Fibroblast of lung (primary cell): Measurements from ENCODE around the gene PKNOX2. TPM values are rescaled to one million over a fixed set of nuclear protein-coding genes. Genes with fewer than 3 reads are reported as not detected.

Source experiments
- DNase-seq, 2 donors: peaks; one replicate each; pipeline versions ENCODE4 v3.0.0 to v3.0.0-alpha.2; 2010; ENCODE audit warnings: low read depth in 2 of 2
- H2AFZ ChIP-seq: 2 replicates; pipeline ENCODE4 v1.5.1; 2012; ENCODE audit warnings: low read length, control low read depth, inconsistent platforms
- H3K27ac ChIP-seq: 2 replicates; pipeline ENCODE4 v1.5.1; 2011; ENCODE audit warnings: low read length, control low read depth; ENCODE audit not compliant: insufficient read depth
- H3K27me3 ChIP-seq: 2 replicates; pipeline ENCODE4 v1.5.1; 2011; ENCODE audit warnings: mild to moderate bottlenecking, low read length; ENCODE audit not compliant: control insufficient read depth, insufficient read depth
- H3K36me3 ChIP-seq: 2 replicates; pipeline ENCODE4 v1.5.1; 2011; ENCODE audit warnings: low read length; ENCODE audit not compliant: control insufficient read depth, insufficient read depth
- H3K4me1 ChIP-seq: 2 replicates; pipeline ENCODE4 v1.5.1; 2011; ENCODE audit warnings: low read length; ENCODE audit not compliant: control insufficient read depth, insufficient read depth; ENCODE audit errors: extremely low read depth
- H3K4me2 ChIP-seq: 2 replicates; pipeline ENCODE4 v1.5.1; 2011; ENCODE audit warnings: low read length, control low read depth; ENCODE audit not compliant: insufficient read depth; ENCODE audit errors: extremely low read depth
- H3K4me3 ChIP-seq, 4 experiments: fragments of 200-600 bp in 1 of 4; sonication (generic) in 1 of 4; replicated peaks in 1 of 4; 2 replicates each; pipeline ENCODE4 v1.5.1; 2011 to 2016; ENCODE audit warnings: low read length in 4 of 4, low read depth in 3 of 4, mild to moderate bottlenecking in 3 of 4, control low read depth in 2 of 4, inconsistent platforms in 1 of 4, mixed read lengths in 1 of 4; ENCODE audit not compliant: insufficient read depth in 1 of 4; ENCODE audit errors: control extremely low read depth in 1 of 4
- H3K79me2 ChIP-seq: 2 replicates; pipeline ENCODE4 v1.5.1; 2012; ENCODE audit warnings: mild to moderate bottlenecking, low read length, inconsistent platforms; ENCODE audit not compliant: control insufficient read depth, insufficient read depth
- H3K9ac ChIP-seq: 2 replicates; pipeline ENCODE4 v1.5.1; 2011; ENCODE audit warnings: mild to moderate bottlenecking, low read length, control low read depth; ENCODE audit not compliant: insufficient read depth
- H3K9me3 ChIP-seq: 2 replicates; pipeline ENCODE4 v1.5.1; 2012; ENCODE audit warnings: low read depth, low read length; ENCODE audit not compliant: control insufficient read depth, insufficient read depth
- H4K20me1 ChIP-seq: 2 replicates; pipeline ENCODE4 v1.5.1; 2011; ENCODE audit warnings: low read length; ENCODE audit not compliant: control insufficient read depth, insufficient read depth; ENCODE audit errors: extremely low read depth
- CTCF ChIP-seq, 2 donors: IDR thresholded peaks in 1 of 2; conservative IDR thresholded peaks in 1 of 2; 1 replicate in 1 of 2; 2 replicates in 1 of 2; pipeline ENCODE4 v1.5.1; 2011 to 2012; ENCODE audit warnings: low read length in 2 of 2, control low read depth in 1 of 2, inconsistent platforms in 1 of 2, low read depth in 1 of 2, mild to moderate bottlenecking in 1 of 2
- EZH2 ChIP-seq: IDR thresholded peaks from 2 replicates; pipeline ENCODE4 v1.5.1; 2012; ENCODE audit warnings: low read length, control low read depth, mild to moderate bottlenecking; ENCODE audit errors: missing control alignments
- polyA plus RNA-seq, 2 donors: library from polyadenylated mRNA; depleted of rRNA in 1 of 2; stranded (reverse) in 1 of 2; unstranded in 1 of 2; fragments of >200 nt; gene quantifications; 2 replicates each; pipeline ENCODE4 v1.2.1, GENCODE V29; 2011 to 2012; ENCODE audit warnings: missing spikeins in 1 of 2
- total RNA-seq: library from RNA; depleted of rRNA; stranded (reverse); fragments of >200 nt; gene quantifications from 2 replicates; pipeline ENCODE4 v1.2.1, GENCODE V29; 2014

Gene PKNOX2
- total and polyA plus RNA-seq, 2 donors (not counting 1 experiment from before 2014, with no cell fraction given) = 0.33 to 2.2 TPM

GRCh38 chr11:125257190-125257579, 92.6 kb downstream of the PKNOX2 start:
- Histone ChIP-seq H4K20me1 (no peaks in the 10 kb centered on the region), H3K27me3 (peaks cover 3% of the 10 kb centered on the region), H3K79me2 (no peaks in the 10 kb centered on the region), H3K4me2 (no peak overlapping the region), H3K4me3 (no peak overlapping the region), H3K9me3 (no peaks in the 10 kb centered on the region), H2AFZ (no peak overlapping the region), H3K36me3 (no peaks in the 10 kb centered on the region), H3K9ac (no peak overlapping the region), H3K4me1 (peaks cover 3% of the 10 kb centered on the region), H3K27ac (no peak overlapping the region)
- TF ChIP-seq EZH2 = no peak
- TF ChIP-seq CTCF (conservative IDR thresholded peaks at IDR 0.05 in 1 of 2, IDR thresholded peaks at IDR 0.05 in 1 of 2; ENCODE audit: low read depth in 1 of 2, low read length in 2 of 2) = peak; percentile 25 to 26
- no peak for DNase-seq

GRCh38 chr11:125257751-125258150, 93.2 kb downstream of the PKNOX2 start:
- H4K20me1 ChIP-seq = no peaks in the 10 kb centered on the region
- no peak overlapping the region for H3K9ac ChIP-seq
- H3K4me3 ChIP-seq = no peak overlapping the region
- no peaks in the 10 kb centered on the region for H3K9me3 ChIP-seq
- no peak for DNase-seq
- no peaks in the 10 kb centered on the region for H3K36me3 ChIP-seq
- no peak overlapping the region for H2AFZ ChIP-seq
- no peak overlapping the region for H3K4me2 ChIP-seq
- no peaks in the 10 kb centered on the region for H3K79me2 ChIP-seq
- peaks cover 8% of the 10 kb centered on the region for H3K4me1 ChIP-seq
- TF ChIP-seq EZH2 (no peak), CTCF (conservative IDR thresholded peaks at IDR 0.05 in 1 of 2, IDR thresholded peaks at IDR 0.05 in 1 of 2; ENCODE audit: low read depth in 1 of 2, low read length in 2 of 2) (no peak)
- no peak overlapping the region for H3K27ac ChIP-seq
- peaks cover 3% of the 10 kb centered on the region for H3K27me3 ChIP-seq

GRCh38 chr11:125258291-125259032, 93.9 kb downstream of the PKNOX2 start:
- Histone ChIP-seq H3K27me3 (peaks cover 3% of the 10 kb centered on the region), H3K27ac (no peak overlapping the region), H3K79me2 (no peaks in the 10 kb centered on the region), H2AFZ (no peak overlapping the region), H3K4me3 (no peak overlapping the region), H3K9me3 (no peaks in the 10 kb centered on the region), H3K9ac (no peak overlapping the region), H3K4me1 (peaks cover 13% of the 10 kb centered on the region), H4K20me1 (no peaks in the 10 kb centered on the region), H3K4me2 (no peak overlapping the region), H3K36me3 (no peaks in the 10 kb centered on the region)
- TF ChIP-seq CTCF (conservative IDR thresholded peaks at IDR 0.05 in 1 of 2, IDR thresholded peaks at IDR 0.05 in 1 of 2; ENCODE audit: low read depth in 1 of 2, low read length in 2 of 2) = no peak
- TF ChIP-seq EZH2 = no peak
- no peak for DNase-seq
